SIG-M5 (cell line): Measurements from ENCODE around the gene CCN2.
"Not testable (repeated sequence)": the region's sequence is repeated elsewhere in the genome, so short reads cannot be mapped to it uniquely, and the experiment has no call there.

Experiments used
- DNase-seq: peaks from one replicate; lab custom pipeline; 2025; lab: John Stamatoyannopoulos, UW

Gene CCN2

GRCh38 chr6:131909408-131910218 lies 41.6 kb downstream of the CCN2 start:
- no peak for DNase-seq

- DNase-seq = not testable (repeated sequence)
Measured at GRCh38 chr6:131908787-131909186, 42.4 kb downstream of the CCN2 start.

GRCh38 chr6:131903734-131904133 lies 47.4 kb downstream of the CCN2 start:
- not testable (repeated sequence) for DNase-seq

- DNase-seq = not testable (repeated sequence)
Measured at GRCh38 chr6:131901326-131901873, 49.8 kb downstream of the CCN2 start.

GRCh38 chr6:131900231-131900630 lies 50.9 kb downstream of the CCN2 start:
- no peak for DNase-seq

- DNase-seq = no peak
Measured at GRCh38 chr6:131898718-131899117, 52.5 kb downstream of the CCN2 start.
